Mesendoderm (in vitro differentiated cells): ENCODE data around the gene NEUROD4.
"Not testable (repeated sequence)": the region's sequence is repeated elsewhere in the genome, so short reads cannot be mapped to it uniquely, and the experiment has no call there.

Experiments used
- DNase-seq: peaks from one replicate; pipeline ENCODE4 v3.0.0; 2013
- H2AK5ac ChIP-seq: 2 replicates; pipeline ENCODE4 v1.6.1; 2013; ENCODE audit warnings: low read length, inconsistent platforms
- H2BK120ac ChIP-seq: 2 replicates; pipeline ENCODE4 v1.6.1; 2013; ENCODE audit warnings: low read depth, mild to moderate bottlenecking, low read length, moderate library complexity, mixed read lengths
- H2BK15ac ChIP-seq: replicated peaks from 2 replicates; pipeline ENCODE4 v1.6.1; 2013; ENCODE audit warnings: low read depth, mild to moderate bottlenecking, moderate library complexity
- H2BK5ac ChIP-seq: 2 replicates; pipeline ENCODE4 v1.6.1; 2013; ENCODE audit warnings: low read length, inconsistent platforms
- H3K18ac ChIP-seq: 2 replicates; pipeline ENCODE4 v1.6.1; 2013; ENCODE audit warnings: mild to moderate bottlenecking, low read length, mixed read lengths
- H3K23ac ChIP-seq: one replicate; pipeline ENCODE4 v1.6.1; 2013; ENCODE audit warnings: low read length
- H3K27ac ChIP-seq: 2 replicates; pipeline ENCODE4 v1.5.1; 2013; ENCODE audit warnings: low read depth, mild to moderate bottlenecking, inconsistent platforms, low read length, moderate library complexity
- H3K27me3 ChIP-seq: 2 replicates; pipeline ENCODE4 v1.6.1; 2013; ENCODE audit warnings: low read length, control low read depth, mild to moderate bottlenecking, inconsistent platforms; ENCODE audit not compliant: insufficient read depth, poor library complexity
- H3K36me3 ChIP-seq: 2 replicates; pipeline ENCODE4 v1.6.1; 2013; ENCODE audit warnings: low read length, inconsistent platforms; ENCODE audit not compliant: control insufficient read depth, insufficient read depth
- H3K4ac ChIP-seq: one replicate; pipeline ENCODE4 v1.6.1; 2013; ENCODE audit warnings: low read depth, mild to moderate bottlenecking, low read length, moderate library complexity
- H3K4me1 ChIP-seq: 2 replicates; pipeline ENCODE4 v1.6.1; 2013; ENCODE audit warnings: low read depth, low read length, inconsistent platforms; ENCODE audit not compliant: control insufficient read depth
- H3K4me2 ChIP-seq: 2 replicates; pipeline ENCODE4 v1.6.1; 2013; ENCODE audit warnings: low read length
- H3K4me3 ChIP-seq: 2 replicates; pipeline ENCODE4 v1.5.1; 2013; ENCODE audit warnings: mild to moderate bottlenecking, low read length
- H3K56ac ChIP-seq: one replicate; pipeline ENCODE4 v1.6.1; 2013; ENCODE audit warnings: low read length
- H3K79me1 ChIP-seq: 2 replicates; pipeline ENCODE4 v1.6.1; 2013; ENCODE audit warnings: low read length, inconsistent platforms
- H3K79me2 ChIP-seq: 2 replicates; pipeline ENCODE4 v1.6.1; 2013; ENCODE audit warnings: mild to moderate bottlenecking, low read length; ENCODE audit not compliant: control insufficient read depth, insufficient read depth
- H3K9ac ChIP-seq: 2 replicates; pipeline ENCODE4 v1.6.1; 2013; ENCODE audit warnings: low read length, inconsistent platforms
- H4K5ac ChIP-seq: one replicate; pipeline ENCODE4 v1.6.1; 2013; ENCODE audit warnings: low read length
- H4K8ac ChIP-seq: one replicate; pipeline ENCODE4 v1.6.1; 2013; ENCODE audit warnings: low read depth, mild to moderate bottlenecking, control low read depth, low read length, moderate library complexity
- WGBS: extraction: QIAGEN DNeasy Blood & Tissue Kit; methylation state at CpG from one replicate; pipeline ENCODE4 v1.1.7; 2013; ENCODE audit warnings: low lambda C conversion rate, missing lambda C conversion rate; ENCODE audit not compliant: insufficient coverage; ENCODE audit errors: extremely low coverage; 5-methylcytosine and 5-hydroxymethylcytosine counted together

NEUROD4 gene

GRCh38 chr12:54984658-54985376 lies 35.0 kb upstream of the NEUROD4 start, which contains the start of gene TESPA1:
TESPA1 (minus strand) TSS chr12:54984762; CDS start chr12:54974562, 10,200 bp downstream.
- Histone ChIP-seq H3K36me3 (no peaks in the 10 kb centered on the region), H3K56ac (no peak within 1 kb of the TSS), H4K5ac (no peak within 1 kb of the TSS), H3K79me1 (no peaks in the 10 kb centered on the region), H3K18ac (no peak within 1 kb of the TSS), H3K4me2 (no peak within 1 kb of the TSS), H3K79me2 (no peaks in the 10 kb centered on the region), H2BK120ac (no peak within 1 kb of the TSS), H3K9ac (no peak within 1 kb of the TSS), H3K27me3 (no peaks in the 10 kb centered on the region), H4K8ac (no peak within 1 kb of the TSS), H3K4ac (no peak within 1 kb of the TSS), H3K4me1 (no peaks in the 10 kb centered on the region), H2BK15ac (no peak within 1 kb of the TSS), H2BK5ac (no peak within 1 kb of the TSS), H2AK5ac (no peak within 1 kb of the TSS), H3K27ac (no peak within 1 kb of the TSS), H3K23ac (no peak within 1 kb of the TSS), H3K4me3 (no peak within 1 kb of the TSS)
- DNase-seq: peak; percentile 8
- WGBS: no CpG with 5 or more reads among the region's 12 CpGs

GRCh38 chr12:54986773-54987172 lies 33.0 kb upstream of the NEUROD4 start:
- H2BK15ac ChIP-seq, H3K4me2 ChIP-seq, H4K5ac ChIP-seq, H3K9ac ChIP-seq, H2BK120ac ChIP-seq, H2AK5ac ChIP-seq, H3K56ac ChIP-seq, H3K4ac ChIP-seq, DNase-seq, H3K79me1 ChIP-seq, H3K4me1 ChIP-seq, H3K18ac ChIP-seq, H3K79me2 ChIP-seq, H3K36me3 ChIP-seq, H2BK5ac ChIP-seq, H3K27me3 ChIP-seq, H3K23ac ChIP-seq, H4K8ac ChIP-seq, H3K4me3 ChIP-seq, H3K27ac ChIP-seq: not testable (repeated sequence)
- no CpG with 5 or more reads among the region's 3 CpGs for WGBS

- Histone ChIP-seq H2BK120ac (no peak overlapping the region), H4K5ac (no peak overlapping the region), H3K36me3 (no peaks in the 10 kb centered on the region), H3K27me3 (no peaks in the 10 kb centered on the region), H3K4me1 (no peaks in the 10 kb centered on the region), H3K56ac (no peak overlapping the region), H4K8ac (no peak overlapping the region), H3K4me2 (no peak overlapping the region), H3K27ac (no peak overlapping the region), H3K79me1 (no peaks in the 10 kb centered on the region), H3K4ac (no peak overlapping the region), H3K18ac (no peak overlapping the region), H3K9ac (no peak overlapping the region), H3K79me2 (no peaks in the 10 kb centered on the region), H2AK5ac (no peak overlapping the region), H3K4me3 (no peak overlapping the region), H3K23ac (no peak overlapping the region), H2BK15ac (no peak overlapping the region), H2BK5ac (no peak overlapping the region)
- no peak for DNase-seq
- WGBS: no CpG with 5 or more reads among the region's 4 CpGs
These were observed 32.1 kb upstream of the NEUROD4 start for GRCh38 chr12:54987611-54988231.

- Histone ChIP-seq H3K79me1 (no peaks in the 10 kb centered on the region), H2BK5ac (no peak overlapping the region), H3K4me2 (no peak overlapping the region), H3K4ac (no peak overlapping the region), H3K23ac (no peak overlapping the region), H3K4me3 (no peak overlapping the region), H3K36me3 (no peaks in the 10 kb centered on the region), H3K79me2 (no peaks in the 10 kb centered on the region), H3K56ac (no peak overlapping the region), H3K27me3 (no peaks in the 10 kb centered on the region), H3K18ac (no peak overlapping the region), H3K4me1 (no peaks in the 10 kb centered on the region), H2AK5ac (no peak overlapping the region), H4K8ac (no peak overlapping the region), H3K9ac (no peak overlapping the region), H4K5ac (no peak overlapping the region), H2BK15ac (no peak overlapping the region), H3K27ac (no peak overlapping the region), H2BK120ac (no peak overlapping the region)
- no peak for DNase-seq
- WGBS: no CpG with 5 or more reads among the region's 1 CpG
These were observed 31.2 kb upstream of the NEUROD4 start for GRCh38 chr12:54988402-54989054.

GRCh38 chr12:54989829-54990228 lies 29.9 kb upstream of the NEUROD4 start:
- no peaks in the 10 kb centered on the region for H3K79me2 ChIP-seq
- H2BK15ac ChIP-seq: no peak overlapping the region
- no peak overlapping the region for H3K18ac ChIP-seq
- no peak overlapping the region for H2BK5ac ChIP-seq
- H3K27me3 ChIP-seq: no peaks in the 10 kb centered on the region
- no peaks in the 10 kb centered on the region for H3K79me1 ChIP-seq
- no peak overlapping the region for H4K8ac ChIP-seq
- no peak overlapping the region for H2BK120ac ChIP-seq
- no peak overlapping the region for H3K9ac ChIP-seq
- H3K4me1 ChIP-seq: no peaks in the 10 kb centered on the region
- WGBS: no CpG with 5 or more reads among the region's 1 CpG
- DNase-seq: no peak
- H3K27ac ChIP-seq: no peak overlapping the region
- H3K4me3 ChIP-seq: no peak overlapping the region
- H3K4me2 ChIP-seq: no peak overlapping the region
- no peak overlapping the region for H2AK5ac ChIP-seq
- H4K5ac ChIP-seq: no peak overlapping the region
- H3K4ac ChIP-seq: no peak overlapping the region
- H3K56ac ChIP-seq: no peak overlapping the region
- H3K36me3 ChIP-seq: no peaks in the 10 kb centered on the region
- no peak overlapping the region for H3K23ac ChIP-seq
